Measurements from ENCODE around the gene UQCR11.

The UQCR11 gene

DNA sequence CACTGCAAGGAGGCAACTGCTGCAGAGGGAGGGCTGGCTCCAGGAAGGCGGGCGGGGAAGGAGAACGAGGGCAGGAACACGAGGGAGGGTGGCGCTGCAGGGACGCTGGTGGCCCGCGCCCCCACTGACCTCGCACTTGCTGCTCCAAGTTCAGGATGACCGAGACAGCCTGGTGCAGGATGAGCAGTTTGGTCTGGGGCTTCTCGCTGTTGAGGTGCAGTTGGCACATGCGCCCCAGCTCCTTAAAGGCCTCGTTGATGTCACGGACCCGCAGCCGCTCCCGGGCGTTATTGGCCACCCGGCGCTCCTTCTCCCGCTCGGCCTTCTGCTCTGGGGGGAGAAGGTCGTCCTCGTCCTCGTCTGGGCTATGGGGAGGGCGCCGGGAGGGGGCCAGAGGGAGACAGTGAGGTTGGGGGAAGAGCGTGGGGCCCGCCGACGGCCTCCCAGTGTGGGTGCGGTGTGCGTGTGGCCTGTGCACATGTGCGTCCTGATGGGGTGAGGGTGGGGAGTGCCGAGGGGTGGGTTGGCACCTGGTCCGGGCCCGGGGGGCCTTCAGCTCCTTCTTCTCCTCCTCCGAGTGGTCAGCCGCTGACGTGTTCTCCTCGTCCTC, 10.0 kb upstream of the UQCR11 start:
- DNase-seq (ENCODE audit: low read depth), result no peak

DNA sequence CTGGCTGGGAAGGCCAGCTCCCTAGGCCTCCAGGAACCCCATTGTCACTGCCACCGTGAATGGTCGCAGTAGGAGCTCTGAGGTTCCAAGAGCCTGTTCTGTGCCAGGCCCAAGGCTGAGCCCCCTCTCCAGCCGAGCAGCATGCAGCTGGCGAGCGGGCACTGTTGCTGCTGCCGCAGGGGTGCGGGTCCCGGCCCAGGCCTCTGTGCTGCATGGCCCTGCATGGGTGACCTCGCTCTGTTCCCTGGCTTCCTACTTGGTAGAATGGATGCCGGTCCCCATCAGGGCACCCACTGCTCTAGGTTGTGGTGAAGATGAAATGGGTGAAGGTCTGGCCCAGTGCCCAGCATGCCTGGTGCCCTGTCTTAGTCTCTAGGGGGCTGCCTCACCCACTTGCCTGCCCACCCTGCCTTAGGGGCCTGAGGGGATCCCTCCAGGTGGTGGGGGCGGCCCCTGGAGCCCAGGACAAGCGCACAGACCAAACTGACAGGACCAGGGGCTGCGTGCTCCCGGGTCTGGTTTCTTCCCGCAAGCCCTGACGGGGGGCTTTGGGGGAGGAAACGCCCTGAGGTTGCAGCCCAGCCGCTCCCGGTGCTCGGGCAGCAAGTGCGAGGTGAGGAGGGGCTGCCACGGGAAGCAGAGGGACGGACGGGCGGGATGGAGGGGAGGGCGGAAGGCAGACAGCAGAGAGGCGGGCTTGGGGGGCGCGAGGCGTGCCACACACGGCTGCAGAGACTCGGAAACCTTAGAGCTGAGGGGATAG, 8.7 kb upstream of the UQCR11 start:
- no peak for DNase-seq (ENCODE audit: low read depth)

DNA sequence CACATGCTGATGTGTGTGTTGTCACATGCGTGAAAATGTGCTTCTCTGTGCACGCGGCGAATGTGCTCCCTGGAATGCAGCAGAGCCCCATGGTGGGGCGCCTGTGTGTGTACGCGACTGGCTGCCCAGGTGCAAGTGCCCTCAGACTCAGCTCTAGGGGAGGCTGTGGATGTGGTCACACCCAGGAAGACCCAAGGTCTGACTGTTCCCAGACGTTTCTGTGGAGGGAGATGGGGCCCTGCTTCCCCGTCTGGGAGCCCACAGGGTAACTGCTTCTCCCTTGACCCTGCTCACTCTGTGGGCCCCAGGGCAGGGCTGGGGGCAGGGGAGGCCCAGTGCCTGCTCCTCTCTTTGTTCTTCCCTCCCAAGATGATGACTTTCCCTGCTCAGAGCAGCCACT, 7.9 kb upstream of the UQCR11 start:
- no peak for DNase-seq (ENCODE audit: low read depth)

DNA sequence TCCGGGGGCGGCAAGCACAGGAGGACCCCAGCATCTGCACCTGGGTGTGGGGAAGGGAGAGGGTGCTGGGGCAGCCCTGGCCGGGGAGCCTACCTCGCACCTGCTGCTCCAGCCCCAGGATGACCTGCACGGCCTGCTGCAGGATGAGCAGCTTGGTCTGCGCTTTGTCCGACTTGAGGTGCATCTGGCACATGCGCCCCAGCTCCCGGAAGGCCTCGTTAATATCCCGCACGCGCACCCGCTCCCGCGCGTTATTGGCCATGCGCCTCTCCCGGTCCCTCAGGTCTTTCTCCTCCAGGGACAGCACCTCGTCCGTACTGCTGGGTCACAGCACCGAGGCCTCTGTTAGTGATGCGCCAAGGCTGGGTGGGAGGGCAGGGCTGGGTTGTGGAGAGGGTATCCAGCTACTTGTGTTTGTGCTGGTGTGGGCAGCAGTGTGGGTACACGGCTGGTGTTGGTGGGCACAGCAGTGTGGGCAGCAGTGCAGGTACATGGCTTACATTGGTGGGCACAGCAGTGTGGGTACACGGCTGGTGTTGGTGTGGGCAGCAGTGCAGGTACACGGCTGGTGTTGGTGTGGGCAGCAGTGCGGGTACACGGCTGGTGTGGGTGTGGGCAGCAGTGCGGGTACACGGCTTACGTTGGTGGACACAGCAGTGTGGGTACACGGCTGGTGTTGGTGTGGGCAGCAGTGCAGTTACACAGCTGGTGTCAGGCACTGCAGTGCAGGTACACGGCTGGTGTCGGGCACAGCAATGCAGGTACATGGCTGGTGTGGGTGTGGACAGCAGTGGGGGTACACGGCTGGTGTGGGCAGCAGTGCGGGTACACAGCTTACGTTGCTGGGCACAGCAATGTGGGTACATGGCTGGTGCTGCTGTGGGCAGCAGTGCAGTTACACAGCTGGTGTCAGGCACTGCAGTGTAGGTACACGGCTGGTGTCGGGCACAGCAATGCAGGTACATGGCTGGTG, 7.1 kb upstream of the UQCR11 start:
- DNase-seq (ENCODE audit: low read depth), result no peak

DNA sequence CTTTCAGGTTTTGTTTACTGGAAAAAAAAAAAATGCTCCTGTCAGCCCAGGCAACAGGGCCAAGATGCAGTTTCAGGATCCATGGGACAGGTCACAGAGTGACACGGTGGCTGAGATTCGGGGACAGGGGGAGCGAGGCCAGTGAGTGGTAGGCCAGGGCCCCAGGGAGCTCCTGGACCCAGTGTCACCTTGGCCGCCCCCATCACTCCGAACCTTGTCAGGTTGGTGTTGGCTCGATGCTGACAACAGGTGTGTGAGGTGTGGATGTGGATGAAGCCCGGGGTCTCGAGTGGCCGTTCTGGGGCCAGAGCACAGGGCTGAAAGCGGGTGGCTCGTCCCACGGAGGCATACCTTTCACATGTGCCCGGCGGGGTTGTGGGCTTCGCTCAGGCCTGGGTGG, 6.1 kb upstream of the UQCR11 start:
- no peak for DNase-seq (ENCODE audit: low read depth)

- no peak for DNase-seq (ENCODE audit: low read depth)
Observed at GRCh38 chr19:1610579-1610978, 5.3 kb upstream of the UQCR11 start.

GRCh38 chr19:1609680-1610474, 4.6 kb upstream of the UQCR11 start:
- no peak for DNase-seq (ENCODE audit: low read depth)

DNA sequence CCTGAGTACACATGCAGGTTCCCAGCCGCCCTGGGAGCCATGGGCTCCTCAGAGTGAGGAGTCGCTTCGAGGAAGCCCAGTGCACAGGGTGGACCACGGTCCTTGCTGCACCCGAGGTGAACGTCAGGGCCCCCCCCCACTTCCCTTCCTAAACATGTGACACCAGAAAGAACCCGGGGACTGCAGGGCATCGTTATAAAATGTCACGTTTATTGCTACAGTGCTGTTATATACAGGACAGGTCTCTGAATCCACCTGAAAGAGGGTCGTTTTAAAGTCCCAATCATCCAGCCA, 3.8 kb upstream of the UQCR11 start:
- no peak for DNase-seq (ENCODE audit: low read depth)

- peak; percentile 27 for DNase-seq (ENCODE audit: low read depth)
Observed at GRCh38 chr19:1608359-1609102, 3.3 kb upstream of the UQCR11 start.

- DNase-seq (ENCODE audit: low read depth), result no peak
Observed at GRCh38 chr19:1606138-1606651, 933 bp upstream of the UQCR11 start.

- no peak for DNase-seq (ENCODE audit: low read depth)
Observed at GRCh38 chr19:1602091-1602707, 3.1 kb downstream of the UQCR11 start.

DNA sequence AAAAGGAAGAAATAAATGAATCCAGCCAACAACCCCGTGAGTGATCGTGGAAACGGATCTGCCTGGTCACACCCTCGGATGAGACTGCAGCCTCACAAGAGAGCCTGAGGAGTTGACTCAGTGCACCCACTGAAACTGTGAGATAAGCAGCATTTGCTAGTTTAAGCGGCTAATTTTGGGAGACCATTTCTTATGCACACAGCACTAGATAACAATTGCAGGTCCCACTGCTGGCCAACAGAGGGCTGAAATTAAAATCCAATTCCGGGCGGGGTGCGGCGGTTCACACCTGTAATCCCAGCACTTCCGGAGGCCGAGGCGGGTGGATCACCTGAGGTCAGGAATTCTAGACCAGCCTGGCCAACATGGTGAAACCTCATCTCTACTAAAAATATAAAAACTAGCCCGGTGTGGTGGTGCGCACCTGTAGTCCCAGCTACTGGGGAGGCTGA, 3.6 kb downstream of the UQCR11 start:
- DNase-seq (ENCODE audit: low read depth), result no peak

- DNase-seq (ENCODE audit: low read depth), result no peak
Observed at GRCh38 chr19:1599460-1599846, 5.8 kb downstream of the UQCR11 start.

GRCh38 chr19:1598777-1599459, 6.3 kb downstream of the UQCR11 start:
- no peak for DNase-seq (ENCODE audit: low read depth)

DNA sequence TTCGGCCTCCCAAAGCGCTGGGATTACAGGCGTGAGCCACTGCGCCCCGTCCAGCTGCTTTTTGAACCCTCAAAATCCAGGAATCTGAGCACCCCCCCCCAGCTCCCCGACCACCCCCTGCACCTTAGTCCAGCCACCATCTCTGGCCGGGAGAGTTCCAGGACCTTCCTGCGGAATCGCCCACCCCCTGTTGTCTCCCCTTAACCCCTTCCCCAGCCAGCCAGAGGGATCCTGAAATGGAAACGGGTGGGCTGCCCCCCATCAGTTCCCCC, 11.8 kb downstream of the UQCR11 start:
- no peak for DNase-seq (ENCODE audit: low read depth)

- DNase-seq (ENCODE audit: low read depth), result peak; percentile 82
Observed at GRCh38 chr19:1592755-1593500, 12.3 kb downstream of the UQCR11 start, which contains the start of gene MBD3. TSS of gene MBD3 (minus strand) at chr19:1592865. CDS start at chr19:1592631, 234 bp downstream.

DNA sequence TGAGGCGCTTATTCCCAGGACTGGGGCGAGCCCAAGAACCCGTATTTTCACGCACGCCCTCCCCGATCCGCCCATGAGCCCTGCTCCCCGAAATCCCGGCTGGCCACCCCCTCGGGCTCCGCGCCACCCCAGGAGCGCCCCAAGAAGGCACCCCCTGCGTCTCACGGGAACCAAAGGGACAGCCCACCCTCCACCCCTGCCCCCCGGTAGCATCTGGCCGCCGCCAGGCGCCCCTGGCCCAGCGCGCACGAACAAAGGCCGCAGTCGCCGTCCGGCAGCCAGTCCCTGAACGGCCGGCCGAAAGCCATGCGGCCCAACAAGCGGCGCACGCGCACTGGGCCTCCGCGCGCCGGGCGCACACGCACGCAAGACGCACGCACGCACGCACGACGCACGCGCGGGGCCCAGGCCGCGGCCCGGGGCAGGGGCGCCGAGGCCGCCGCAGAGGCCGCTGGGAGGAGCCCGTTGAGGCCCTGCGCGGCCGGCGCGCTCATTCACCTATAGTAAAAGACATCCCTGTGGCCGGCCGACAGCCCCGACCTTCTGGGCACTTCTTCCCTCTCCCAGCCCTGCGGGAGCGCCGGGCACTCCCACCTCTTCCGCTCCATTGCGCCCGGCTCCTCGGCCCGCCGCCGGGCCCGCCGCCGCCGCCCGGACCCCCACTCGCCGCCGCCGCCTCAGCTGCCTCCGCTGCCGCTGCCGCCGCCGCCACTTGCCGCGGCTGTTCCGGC, 13.1 kb downstream of the UQCR11 start:
- peak; percentile 74 for DNase-seq (ENCODE audit: low read depth)

DNA sequence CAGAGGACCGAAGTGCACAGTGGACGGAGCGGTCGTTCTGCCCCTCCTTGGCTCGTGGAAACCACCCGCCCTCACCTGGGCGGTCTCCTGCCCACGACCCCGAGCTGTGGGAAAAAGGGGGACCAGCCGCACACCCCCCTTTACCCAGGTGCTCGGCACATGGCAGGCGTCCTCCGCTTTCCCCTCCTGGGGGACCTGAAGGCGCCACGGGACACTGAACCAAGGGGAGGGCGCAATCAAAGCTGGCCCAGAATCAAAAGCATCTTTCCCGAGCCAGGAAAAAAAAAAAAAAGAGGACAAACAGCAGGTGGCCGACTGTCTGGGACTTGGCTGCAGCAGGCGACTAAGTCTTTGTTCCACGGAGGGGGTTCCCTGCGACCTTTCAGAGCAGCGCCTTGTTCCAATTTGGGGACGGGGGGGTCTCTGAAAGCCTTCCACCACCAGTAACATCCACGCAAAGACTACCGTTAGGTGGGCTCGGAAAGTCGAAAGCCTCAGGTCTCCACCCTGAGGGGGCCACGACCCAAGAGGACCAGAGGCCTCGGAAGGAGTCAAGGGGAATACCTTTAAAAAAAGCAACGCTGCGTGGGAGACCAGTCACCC, 13.7 kb downstream of the UQCR11 start:
- no peak for DNase-seq (ENCODE audit: low read depth)
